H1 (cell line): ENCODE results near the gene BCO1. TPM values are rescaled to one million over a fixed set of nuclear protein-coding genes. Genes with fewer than 3 reads are reported as not detected.

Experiments used
- CTCF ChIA-PET: fragments of 300-600 bp; sonication (Branson Sonifier 250); formaldehyde crosslinking; loops from one replicate; lab custom pipeline; 2021; ENCODE audit not compliant: partially characterized antibody; lab: Charles Lee
- POLR2A ChIA-PET: fragments of 300-600 bp; sonication (Branson Sonifier 250); formaldehyde crosslinking; loops from one replicate; lab custom pipeline; 2021; ENCODE audit warnings: inconsistent platforms; ENCODE audit not compliant: partially characterized antibody; lab: Charles Lee
- DNase-seq, 2 experiments: peaks; one replicate each; pipeline versions ENCODE4 v3.0.0 to v3.0.0-alpha.2; 2010 to 2022; ENCODE audit warnings: low spot score in 2 of 2, low read depth in 1 of 2, mixed read lengths in 1 of 2
- FAIRE-seq: peaks from 2 replicates; lab custom pipeline; 2011; peaks lifted over from hg19 to GRCh38; lab: Jason Lieb, UNC
- H2AFZ ChIP-seq: 2 replicates; pipeline ENCODE4 v1.8.1; 2012; ENCODE audit warnings: low read length, inconsistent platforms
- H2AK5ac ChIP-seq: 2 replicates; pipeline ENCODE4 v1.6.1; 2013; ENCODE audit warnings: low read depth, low read length
- H2BK120ac ChIP-seq: replicated peaks from 2 replicates; pipeline ENCODE3; 2013; ENCODE audit warnings: low read depth, low read length, inconsistent platforms
- H2BK12ac ChIP-seq: 2 replicates; pipeline ENCODE4 v1.6.1; 2013; ENCODE audit warnings: low read depth, low read length
- H2BK15ac ChIP-seq: 2 replicates; pipeline ENCODE4 v1.6.1; 2013; ENCODE audit warnings: low read length
- H2BK20ac ChIP-seq: 2 replicates; pipeline ENCODE4 v1.6.1; 2013; ENCODE audit warnings: low read length
- H2BK5ac ChIP-seq: 2 replicates; pipeline ENCODE4 v1.6.1; 2013; ENCODE audit warnings: low read depth, low read length
- H3K14ac ChIP-seq: 2 replicates; pipeline ENCODE4 v1.6.1; 2013; ENCODE audit warnings: inconsistent platforms; ENCODE audit not compliant: insufficient read length
- H3K18ac ChIP-seq: 2 replicates; pipeline ENCODE4 v1.6.1; 2013; ENCODE audit warnings: low read length; ENCODE audit errors: extremely low read depth
- H3K23ac ChIP-seq: 2 replicates; pipeline ENCODE4 v1.6.1; 2013; ENCODE audit warnings: inconsistent platforms; ENCODE audit not compliant: insufficient read length
- H3K23me2 ChIP-seq: 2 replicates; pipeline ENCODE4 v1.6.1; 2013; ENCODE audit warnings: low read depth, low read length
- H3K27ac ChIP-seq: 2 replicates; pipeline ENCODE4 v1.6.1; 2011; ENCODE audit warnings: low read depth, low read length, inconsistent platforms
- H3K27me3 ChIP-seq, 4 experiments: replicated peaks in 1 of 4; 1 replicate in 1 of 4; 2 replicates in 3 of 4; pipeline versions ENCODE4 v1.6.1 to v1.8.1; 2011 to 2013; ENCODE audit warnings: low read length in 3 of 4, mild to moderate bottlenecking in 3 of 4, inconsistent platforms in 2 of 4, mixed read lengths in 2 of 4, moderate library complexity in 1 of 4; ENCODE audit not compliant: control insufficient read depth in 3 of 4, insufficient read depth in 3 of 4; ENCODE audit errors: extremely low read depth in 1 of 4
- H3K36me3 ChIP-seq, 4 experiments: 2 replicates each; pipeline versions ENCODE4 v1.6.1 to v1.8.1; 2011 to 2013; ENCODE audit warnings: mild to moderate bottlenecking in 4 of 4, low read length in 3 of 4, moderate library complexity in 2 of 4, control low read depth in 1 of 4, inconsistent platforms in 1 of 4; ENCODE audit not compliant: insufficient read depth in 4 of 4, control insufficient read depth in 2 of 4
- H3K4ac ChIP-seq: replicated peaks from 2 replicates; pipeline ENCODE3; 2013; ENCODE audit warnings: low read length, low read depth, mixed read lengths, inconsistent platforms; ENCODE audit not compliant: insufficient read length
- H3K4me1 ChIP-seq, 4 experiments: replicated peaks in 1 of 4; 1 replicate in 1 of 4; 2 replicates in 3 of 4; pipeline versions ENCODE4 v1.6.1 to v1.8.1; 2011 to 2013; ENCODE audit warnings: low read length in 3 of 4, inconsistent platforms in 2 of 4, mixed read lengths in 1 of 4; ENCODE audit not compliant: insufficient read depth in 4 of 4, control insufficient read depth in 3 of 4
- H3K4me2 ChIP-seq, 2 experiments: 2 replicates each; pipeline versions ENCODE4 v1.6.1 to v1.8.1; 2011 to 2013; ENCODE audit warnings: low read depth in 2 of 2, low read length in 2 of 2, control low read depth in 1 of 2, inconsistent platforms in 1 of 2, mild to moderate bottlenecking in 1 of 2; ENCODE audit not compliant: insufficient read depth in 1 of 2
- H3K4me3 ChIP-seq, 4 experiments: fragments of 200-600, 300-600 bp in 1 of 4; sonication (generic), shearing (Covaris generic), sonication (Bioruptor Twin) in 1 of 4; 2 replicates each; pipeline versions ENCODE4 v1.5.1 to v1.8.1; 2011 to 2016; ENCODE audit warnings: low read length in 4 of 4, low read depth in 3 of 4, control low read depth in 2 of 4, inconsistent platforms in 2 of 4, mild to moderate bottlenecking in 2 of 4, mixed read lengths in 1 of 4, moderate library complexity in 1 of 4; ENCODE audit not compliant: insufficient read depth in 2 of 4; ENCODE audit errors: extremely low read depth in 1 of 4
- H3K56ac ChIP-seq: replicated peaks from 2 replicates; pipeline ENCODE3; 2013; ENCODE audit warnings: low read depth, mild to moderate bottlenecking, mixed read lengths, low read length, inconsistent platforms; ENCODE audit not compliant: insufficient read length
- H3K79me1 ChIP-seq: 2 replicates; pipeline ENCODE4 v1.6.1; 2013; ENCODE audit warnings: low read depth, low read length, control low read depth
- H3K79me2 ChIP-seq, 2 experiments: 2 replicates each; pipeline versions ENCODE4 v1.6.1 to v1.8.1; 2012 to 2013; ENCODE audit warnings: low read length in 2 of 2, mild to moderate bottlenecking in 2 of 2, inconsistent platforms in 1 of 2; ENCODE audit not compliant: insufficient read depth in 2 of 2, control insufficient read depth in 1 of 2
- H3K9ac ChIP-seq, 4 experiments: replicated peaks in 1 of 4; 1 replicate in 1 of 4; 2 replicates in 3 of 4; pipeline versions ENCODE4 v1.6.1 to v1.8.1; 2011 to 2013; ENCODE audit warnings: low read depth in 3 of 4, low read length in 3 of 4, control low read depth in 2 of 4, mild to moderate bottlenecking in 2 of 4, moderate library complexity in 2 of 4, inconsistent platforms in 1 of 4; ENCODE audit errors: extremely low read depth in 1 of 4
- H3K9me3 ChIP-seq, 2 experiments: 2 replicates each; pipeline versions ENCODE4 v1.6.1 to v1.8.1; 2012 to 2013; ENCODE audit warnings: mild to moderate bottlenecking in 2 of 2, moderate library complexity in 2 of 2, control low read depth in 1 of 2, inconsistent platforms in 1 of 2, low read depth in 1 of 2, low read length in 1 of 2, mixed read lengths in 1 of 2; ENCODE audit not compliant: insufficient read depth in 2 of 2
- H4K20me1 ChIP-seq, 2 experiments: replicated peaks in 1 of 2; 2 replicates each; pipeline versions ENCODE3 to v1.8.1; 2011 to 2013; ENCODE audit warnings: inconsistent platforms in 2 of 2, low read length in 2 of 2, mild to moderate bottlenecking in 1 of 2; ENCODE audit not compliant: insufficient read depth in 2 of 2, control insufficient read depth in 1 of 2
- H4K5ac ChIP-seq: 2 replicates; pipeline ENCODE4 v1.6.1; 2013; ENCODE audit warnings: low read length, low read depth, mixed read lengths, inconsistent platforms; ENCODE audit not compliant: insufficient read length
- H4K8ac ChIP-seq: 2 replicates; pipeline ENCODE4 v1.8.0; 2013; ENCODE audit warnings: mild to moderate bottlenecking, moderate library complexity, low read length, inconsistent platforms; ENCODE audit not compliant: insufficient read depth; ENCODE audit errors: extremely low read depth
- H4K91ac ChIP-seq: replicated peaks from 2 replicates; pipeline ENCODE3; 2013; ENCODE audit warnings: low read length, mixed read lengths, inconsistent platforms; ENCODE audit not compliant: insufficient read length
- ASH2L ChIP-seq: fragments of 200-600, 300-600 bp; sonication (generic); IDR thresholded peaks from one replicate; pipeline ENCODE4 v1.7.1; 2017; ENCODE audit warnings: low read length
- BCL11A ChIP-seq, 2 experiments: IDR thresholded peaks; one replicate each; pipeline ENCODE4 v1.6.1; 2011; ENCODE audit warnings: low read depth in 2 of 2, low read length in 2 of 2, mild to moderate bottlenecking in 2 of 2
- PHF8 ChIP-seq: fragments of 200-600 bp; sonication (generic); conservative IDR thresholded peaks from 2 replicates; pipeline ENCODE4 v1.7.1; 2012; ENCODE audit warnings: low read depth, mild to moderate bottlenecking, inconsistent platforms, low read length, moderate library complexity
- POLR2A ChIP-seq, 2 experiments: IDR thresholded peaks; 1 replicate in 1 of 2; 2 replicates in 1 of 2; pipeline ENCODE4 v1.6.1; 2011; ENCODE audit warnings: low read depth in 2 of 2, low read length in 2 of 2, mild to moderate bottlenecking in 2 of 2; ENCODE audit errors: control extremely low read depth in 1 of 2
- SIN3A ChIP-seq, 2 experiments: IDR thresholded peaks in 1 of 2; conservative IDR thresholded peaks in 1 of 2; 2 replicates each; pipeline ENCODE4 v1.6.1; 2011 to 2012; ENCODE audit warnings: low read length in 2 of 2, improper control_type of control experiment in 1 of 2, low read depth in 1 of 2, mild to moderate bottlenecking in 1 of 2
- SIX5 ChIP-seq: IDR thresholded peaks from 2 replicates; pipeline ENCODE4 v1.6.1; 2011; ENCODE audit warnings: mild to moderate bottlenecking, low read depth, low read length
- SP4 ChIP-seq: IDR thresholded peaks from 2 replicates; pipeline ENCODE4 v1.6.1; 2012; ENCODE audit warnings: low read length, inconsistent platforms
- YY1 ChIP-seq: IDR thresholded peaks from 2 replicates; pipeline ENCODE4 v1.6.1; 2011; ENCODE audit warnings: low read depth, mild to moderate bottlenecking, low read length
- WGBS, 2 experiments: shearing (Covaris generic) in 1 of 2; methylation state at CpG; one replicate each; pipeline versions ENCODE4 v1.1.6 to v1.1.7; 2013 to 2015; ENCODE audit warnings: low lambda C conversion rate in 2 of 2, mixed read lengths in 2 of 2, inconsistent platforms in 1 of 2, low coverage in 1 of 2, missing lambda C conversion rate in 1 of 2; ENCODE audit not compliant: insufficient replicate concordance in 2 of 2, insufficient coverage in 1 of 2, insufficient read length in 1 of 2; ENCODE audit errors: extremely low coverage in 1 of 2, missing lambda C conversion rate in 1 of 2; 5-methylcytosine and 5-hydroxymethylcytosine counted together
- polyA plus RNA-seq, 7 experiments: library from polyadenylated mRNA; depleted of rRNA in 3 of 7; stranded (reverse) in 5 of 7; unstranded in 2 of 7; fragments of >200 nt in 5 of 7; fragments of 200-250 nt in 2 of 7; gene quantifications; 1 replicate in 5 of 7; 2 replicates in 1 of 7; 4 replicates in 1 of 7; pipeline versions ENCODE4 v1.2.1 to v1.2.3, GENCODE V29; 2011 to 2013; ENCODE audit warnings: missing spikeins in 2 of 7, mixed read lengths in 2 of 7
- total RNA-seq: library from RNA; stranded (reverse); fragmentation: NEBNext Ultra II Directional; extraction: Animal tissue kit (Norgen Biotek cat#: 25700); gene quantifications from 2 replicates; pipeline ENCODE4 v1.2.1, GENCODE V29; 2021

BCO1 gene
- total and polyA plus RNA-seq, 2 of the 8 experiments (the other 6 are each of a cell fraction or from before 2014, with no cell fraction given) = 0.21 TPM; not detected in 1

DNA sequence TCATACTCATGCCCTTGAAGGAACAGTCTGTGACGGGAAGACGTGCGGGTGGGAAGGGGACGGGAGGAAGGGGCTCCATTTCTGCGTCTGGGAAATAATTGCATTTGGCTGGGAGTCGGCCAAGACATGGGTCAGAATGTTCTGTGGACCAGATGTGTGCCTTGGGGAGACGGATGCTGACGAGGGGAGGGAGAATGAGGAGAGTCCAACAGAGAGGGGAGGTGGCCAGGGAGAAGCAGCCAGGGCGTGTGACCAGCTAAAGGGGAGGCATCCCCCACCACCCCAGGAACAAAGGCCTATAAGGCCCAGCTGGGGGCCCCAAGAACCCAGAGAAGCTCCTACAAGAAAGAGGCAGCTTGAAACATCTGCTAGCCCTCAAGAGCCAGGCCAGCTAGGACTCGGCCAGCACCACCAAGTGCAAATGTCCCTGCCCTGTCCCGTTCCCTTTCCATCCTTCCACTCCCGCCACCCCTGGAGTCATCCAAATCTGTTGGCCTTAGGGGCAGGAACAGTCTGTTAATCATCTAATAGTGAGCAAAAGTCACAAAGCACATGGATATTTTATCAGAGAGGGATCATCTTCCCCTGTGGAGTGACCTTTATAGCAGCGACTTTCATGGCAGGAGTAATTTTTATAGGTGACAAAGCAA lies 42.5 kb upstream of the BCO1 start:
- Histone ChIP-seq H3K9ac (no peak overlapping the region), H4K91ac (no peak overlapping the region), H3K23me2 (no peaks in the 10 kb centered on the region), H2BK5ac (no peak overlapping the region), H3K23ac (no peak overlapping the region), H3K4me1 (no peaks in the 10 kb centered on the region), H3K36me3 (no peaks in the 10 kb centered on the region), H2BK12ac (no peak overlapping the region), H3K4ac (no peak overlapping the region), H3K4me3 (no peak overlapping the region), H3K9me3 (no peaks in the 10 kb centered on the region), H4K8ac (no peak overlapping the region), H3K18ac (no peak overlapping the region), H2AK5ac (no peak overlapping the region), H3K79me2 (no peaks in the 10 kb centered on the region), H3K56ac (no peak overlapping the region), H4K20me1 (no peaks in the 10 kb centered on the region), H2AFZ (no peak overlapping the region), H3K79me1 (no peaks in the 10 kb centered on the region), H2BK20ac (no peak overlapping the region), H3K14ac (no peak overlapping the region), H3K27me3 (no peaks in the 10 kb centered on the region), H4K5ac (no peak overlapping the region), H2BK15ac (no peak overlapping the region), H2BK120ac (no peak overlapping the region), H3K27ac (no peak overlapping the region), H3K4me2 (no peak overlapping the region)
- FAIRE-seq (no peak), DNase-seq (no peak)
- CTCF ChIA-PET = interaction anchor here (5.8 kb wide), 1 partner anchor 9 kb away, joined by 46 read pairs; no protein-coding TSS in a partner anchor
- POLR2A ChIA-PET = no interaction called here
- TF ChIP-seq POLR2A (IDR thresholded peaks at IDR 0.05; ENCODE audit: control extremely low read depth in 1 of 2, low read depth in 2 of 2, low read length in 2 of 2) (no peak), BCL11A (IDR thresholded peaks at IDR 0.05; ENCODE audit: low read depth in 2 of 2, low read length in 2 of 2) (no peak), SP4 (no peak), SIX5 (no peak), ASH2L (no peak), SIN3A (conservative IDR thresholded peaks at IDR 0.05 in 1 of 2, IDR thresholded peaks at IDR 0.05 in 1 of 2; ENCODE audit: low read depth in 1 of 2, low read length in 2 of 2) (no peak), PHF8 (no peak), YY1 (no peak)
- 93% methylated on average over 12 of the region's 13 CpGs; no CpG with 5 or more reads in 1 of the 2 experiments for WGBS, 2 experiments
